Stimulated activated CD8-positive, alpha-beta memory T cell treated with anti-CD3 and anti-CD28 coated beads, Interleukin-15, amount 100 ng/mL, for 24 hours (primary cell): ENCODE data around the gene APAF1.
"Not testable (repeated sequence)": the region's sequence is repeated elsewhere in the genome, so short reads cannot be mapped to it uniquely, and the experiment has no call there.

Experiments used
- DNase-seq: peaks from one replicate; pipeline ENCODE4 v3.0.0-alpha.2; 2020; ENCODE audit warnings: low read depth

APAF1 gene, protein sequence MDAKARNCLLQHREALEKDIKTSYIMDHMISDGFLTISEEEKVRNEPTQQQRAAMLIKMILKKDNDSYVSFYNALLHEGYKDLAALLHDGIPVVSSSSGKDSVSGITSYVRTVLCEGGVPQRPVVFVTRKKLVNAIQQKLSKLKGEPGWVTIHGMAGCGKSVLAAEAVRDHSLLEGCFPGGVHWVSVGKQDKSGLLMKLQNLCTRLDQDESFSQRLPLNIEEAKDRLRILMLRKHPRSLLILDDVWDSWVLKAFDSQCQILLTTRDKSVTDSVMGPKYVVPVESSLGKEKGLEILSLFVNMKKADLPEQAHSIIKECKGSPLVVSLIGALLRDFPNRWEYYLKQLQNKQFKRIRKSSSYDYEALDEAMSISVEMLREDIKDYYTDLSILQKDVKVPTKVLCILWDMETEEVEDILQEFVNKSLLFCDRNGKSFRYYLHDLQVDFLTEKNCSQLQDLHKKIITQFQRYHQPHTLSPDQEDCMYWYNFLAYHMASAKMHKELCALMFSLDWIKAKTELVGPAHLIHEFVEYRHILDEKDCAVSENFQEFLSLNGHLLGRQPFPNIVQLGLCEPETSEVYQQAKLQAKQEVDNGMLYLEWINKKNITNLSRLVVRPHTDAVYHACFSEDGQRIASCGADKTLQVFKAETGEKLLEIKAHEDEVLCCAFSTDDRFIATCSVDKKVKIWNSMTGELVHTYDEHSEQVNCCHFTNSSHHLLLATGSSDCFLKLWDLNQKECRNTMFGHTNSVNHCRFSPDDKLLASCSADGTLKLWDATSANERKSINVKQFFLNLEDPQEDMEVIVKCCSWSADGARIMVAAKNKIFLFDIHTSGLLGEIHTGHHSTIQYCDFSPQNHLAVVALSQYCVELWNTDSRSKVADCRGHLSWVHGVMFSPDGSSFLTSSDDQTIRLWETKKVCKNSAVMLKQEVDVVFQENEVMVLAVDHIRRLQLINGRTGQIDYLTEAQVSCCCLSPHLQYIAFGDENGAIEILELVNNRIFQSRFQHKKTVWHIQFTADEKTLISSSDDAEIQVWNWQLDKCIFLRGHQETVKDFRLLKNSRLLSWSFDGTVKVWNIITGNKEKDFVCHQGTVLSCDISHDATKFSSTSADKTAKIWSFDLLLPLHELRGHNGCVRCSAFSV (N-terminal part only)

DNA sequence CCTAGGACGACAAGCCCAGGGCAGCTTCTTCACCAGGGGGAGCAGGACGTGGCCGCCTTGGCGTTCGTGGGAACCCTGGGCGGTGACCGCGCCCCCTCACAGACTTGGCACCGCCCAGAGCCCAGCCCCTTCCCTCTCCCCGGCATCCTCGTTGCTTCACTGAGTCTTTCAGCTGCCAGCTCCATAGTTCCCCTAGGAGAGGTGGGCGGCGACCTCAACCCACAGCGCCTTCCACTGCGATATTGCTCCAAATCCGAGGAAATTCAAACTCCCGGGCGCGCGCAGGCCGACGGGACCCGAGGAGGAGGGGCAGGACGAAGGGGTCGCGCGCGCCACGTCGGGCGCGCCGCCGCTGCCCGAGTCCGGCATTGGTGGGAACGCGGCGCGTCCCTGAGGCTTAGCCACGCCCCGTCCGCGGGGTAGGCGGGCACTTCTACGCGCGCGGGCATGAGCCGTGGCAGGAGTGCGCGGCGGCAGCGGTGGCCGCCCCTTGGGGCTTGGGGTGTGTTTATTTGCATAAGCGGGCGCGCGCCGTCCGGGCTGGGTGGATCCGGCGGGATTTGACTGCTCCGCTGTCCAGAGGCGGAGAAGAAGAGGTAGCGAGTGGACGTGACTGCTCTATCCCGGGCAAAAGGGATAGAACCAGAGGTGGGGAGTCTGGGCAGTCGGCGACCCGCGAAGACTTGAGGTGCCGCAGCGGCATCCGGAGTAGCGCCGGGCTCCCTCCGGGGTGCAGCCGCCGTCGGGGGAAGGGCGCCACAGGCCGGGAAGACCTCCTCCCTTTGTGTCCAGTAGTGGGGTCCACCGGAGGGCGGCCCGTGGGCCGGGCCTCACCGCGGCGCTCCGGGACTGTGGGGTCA lies at the start of gene APAF1, which contains the start of gene IKBIP:
APAF1 (plus strand) TSS at position 579 of the 860 bp plus-strand sequence. CDS start 3,070 bp downstream, outside the sequence.
IKBIP (minus strand) TSS at position 77 of the 860 bp plus-strand sequence. CDS start 87 bp downstream, outside the sequence.
- DNase-seq = peak; percentile 92

DNA sequence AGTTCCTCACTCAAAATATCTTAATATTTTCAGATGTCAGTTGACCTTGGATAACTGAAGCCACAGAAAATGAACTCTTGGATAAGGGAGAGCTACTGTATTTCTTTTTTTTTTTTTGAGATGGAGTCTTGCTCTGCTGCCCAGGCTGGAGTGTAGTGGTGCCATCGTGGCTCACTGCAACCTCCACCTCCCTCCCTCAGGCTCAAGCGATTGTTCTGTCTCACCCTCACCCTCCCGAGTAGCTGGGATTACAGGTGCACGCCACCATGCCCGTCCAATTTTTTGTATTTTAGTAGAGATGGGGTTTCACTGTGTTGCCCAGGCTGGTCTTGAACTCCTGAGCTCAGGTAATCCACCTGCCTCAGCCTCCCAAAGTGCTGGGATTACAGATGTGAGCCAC lies 47.8 kb upstream of the APAF1 start:
- not testable (repeated sequence) for DNase-seq

DNA sequence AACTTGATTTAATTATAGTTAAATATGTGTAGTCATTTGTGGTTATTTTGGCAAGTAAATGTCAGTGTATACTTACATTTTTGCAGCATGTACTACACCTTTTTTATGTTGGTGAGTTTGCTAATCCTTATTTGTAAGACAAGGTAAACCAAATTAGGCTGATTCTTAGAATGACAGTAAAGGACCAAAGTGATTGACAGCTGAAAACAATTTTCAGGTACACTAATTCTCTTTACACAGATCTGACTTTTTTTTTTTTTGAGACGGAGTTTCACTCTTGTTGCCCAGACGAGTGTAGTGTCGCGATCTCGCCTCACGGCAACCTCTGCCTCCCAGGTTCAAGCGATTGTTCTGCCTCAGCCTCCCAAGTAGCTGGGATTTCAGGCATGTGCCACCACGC lies 43.2 kb upstream of the APAF1 start:
- no peak for DNase-seq

DNA sequence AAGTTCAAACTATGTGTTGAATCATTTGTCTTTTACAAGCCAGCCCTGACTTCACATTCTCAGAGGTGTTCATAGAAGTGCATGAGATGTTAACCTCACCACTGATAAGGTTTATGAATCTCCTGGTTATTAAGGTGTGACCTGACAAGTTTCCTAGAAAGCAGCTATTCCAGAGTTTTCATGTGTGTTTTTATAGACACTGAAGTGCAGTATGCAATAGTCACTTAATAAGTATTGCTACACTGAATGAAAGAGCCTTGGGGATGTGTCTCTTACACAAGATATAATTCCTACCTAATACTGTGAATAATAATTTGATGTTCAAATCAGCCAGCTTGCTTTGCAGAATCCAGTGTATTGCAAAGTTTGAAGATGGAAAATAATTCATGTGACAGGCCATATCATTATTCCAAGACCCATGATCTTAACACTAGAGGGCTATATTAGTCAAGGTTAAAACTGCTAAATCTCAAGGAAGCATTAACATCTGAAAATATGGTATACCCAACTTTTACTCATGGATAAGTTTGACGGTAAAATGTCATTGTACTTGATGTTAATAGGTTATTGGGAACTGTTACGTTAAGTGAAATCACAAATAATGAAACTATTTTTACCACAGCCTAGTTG lies 38.6 kb upstream of the APAF1 start:
- DNase-seq = no peak

DNA sequence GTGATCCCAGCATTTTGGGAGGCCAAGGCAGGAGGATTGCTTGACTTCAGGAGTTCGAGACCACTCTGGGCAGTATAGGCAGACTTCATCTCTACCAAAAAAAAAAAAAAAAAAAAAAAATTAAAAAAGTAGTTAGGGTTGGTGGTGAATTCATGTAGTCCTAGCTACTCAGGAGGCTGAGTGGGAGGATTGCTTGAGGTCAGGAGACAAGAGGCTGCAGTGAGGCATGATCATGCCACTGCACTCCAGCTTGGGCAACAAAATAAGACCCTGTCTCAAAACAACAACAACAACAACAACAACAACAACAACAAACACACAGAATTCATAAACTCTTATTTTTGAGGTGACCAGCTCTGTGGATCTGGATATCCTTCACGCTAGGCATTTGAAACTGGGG lies 34.5 kb upstream of the APAF1 start:
- no peak for DNase-seq

DNA sequence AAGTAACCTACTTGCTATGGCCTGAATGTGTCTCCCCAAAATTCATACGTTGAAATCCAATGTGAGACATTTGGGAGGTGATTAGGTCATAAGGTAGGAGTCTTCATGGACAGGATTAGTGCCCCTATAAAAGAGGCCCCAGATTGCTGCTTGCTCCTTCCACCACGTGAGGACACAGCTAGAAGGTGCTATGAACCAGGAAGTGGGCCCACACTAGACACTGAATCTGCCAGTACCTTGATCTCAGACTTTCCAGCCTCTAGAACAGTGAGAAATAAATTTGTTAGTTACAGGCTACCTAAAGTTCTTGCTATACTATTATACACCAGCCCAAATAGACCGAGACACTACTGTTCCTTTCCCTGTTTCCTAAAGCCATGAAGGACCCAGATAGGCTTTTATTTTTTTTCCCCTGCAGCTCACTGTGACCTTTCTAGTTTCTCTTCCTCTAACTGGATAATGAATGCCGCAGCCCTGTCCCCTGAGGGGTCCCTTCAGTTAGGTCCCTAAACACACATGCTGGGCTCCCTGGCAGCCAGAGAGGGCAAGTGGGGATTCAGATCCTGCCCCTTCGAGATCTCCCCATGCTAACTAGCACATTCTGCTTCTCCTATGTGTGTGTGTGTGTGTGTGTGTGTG lies 32.3 kb upstream of the APAF1 start:
- DNase-seq = no peak

DNA sequence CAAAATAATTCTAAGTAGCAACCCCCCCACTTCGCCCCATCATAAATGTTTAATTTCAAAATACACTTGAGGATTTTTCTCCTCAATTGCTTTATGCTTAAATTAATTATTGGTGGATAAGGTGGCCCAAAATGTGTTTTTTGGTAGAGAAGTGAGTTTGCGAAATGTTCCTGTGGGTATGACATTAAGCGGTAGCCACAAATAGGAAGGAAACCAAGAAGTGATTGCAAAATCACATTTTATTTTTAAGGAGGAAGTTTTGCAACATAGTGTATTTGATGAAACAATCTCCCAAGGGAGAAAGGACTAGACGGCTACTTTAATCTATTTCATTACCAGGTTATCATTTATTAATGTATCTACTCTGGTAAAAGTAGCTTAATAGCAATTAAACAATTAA lies 26.1 kb upstream of the APAF1 start:
- no peak for DNase-seq

DNA sequence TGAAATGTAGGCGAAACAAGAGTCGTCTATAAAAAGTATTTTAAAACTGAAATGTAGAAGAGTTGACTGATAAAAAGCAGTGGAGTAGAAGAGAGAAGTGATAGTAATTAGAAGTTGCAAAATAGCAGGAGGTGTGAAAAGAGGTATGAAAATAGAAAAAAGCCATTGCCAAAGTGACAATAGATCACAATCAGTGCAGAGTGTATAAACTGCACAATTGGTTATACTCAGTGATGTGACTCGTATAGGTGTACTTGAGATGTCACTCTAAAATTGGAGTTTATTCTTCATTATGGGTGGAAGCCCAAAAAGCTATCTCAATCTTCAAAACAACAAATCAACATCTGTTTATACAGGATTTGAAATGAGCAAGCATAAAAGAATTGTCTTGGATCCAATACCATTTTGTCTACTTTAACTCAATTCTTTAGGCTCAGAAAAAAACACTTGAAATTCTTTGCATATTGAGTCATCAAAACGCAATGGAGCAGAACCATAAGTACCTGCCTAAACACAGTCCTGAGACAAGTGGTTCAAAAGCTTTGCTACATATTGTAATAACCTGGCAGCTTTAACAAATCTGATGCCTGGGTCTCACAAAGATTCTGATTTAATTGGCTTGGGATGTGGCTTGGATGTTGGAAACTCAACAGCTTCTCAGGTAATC lies 9.3 kb upstream of the APAF1 start:
- no peak for DNase-seq

DNA sequence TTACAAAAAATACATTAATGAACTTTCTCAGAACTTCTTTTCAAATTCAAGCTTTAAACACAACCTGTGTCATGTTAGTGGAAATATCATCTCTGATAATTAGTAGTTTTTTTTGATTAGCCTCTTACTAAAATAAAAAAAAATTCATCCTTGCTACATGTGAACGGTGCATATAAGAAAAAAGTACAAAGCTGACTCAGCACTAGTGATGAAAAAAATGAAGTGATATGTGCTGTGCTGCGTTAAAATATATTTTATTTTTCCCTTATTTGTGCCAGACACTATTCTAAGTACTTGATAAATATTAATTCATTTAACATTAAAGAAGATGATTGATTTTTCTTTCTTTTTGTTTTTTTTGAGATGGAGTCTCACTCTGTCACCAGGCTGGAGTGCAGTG lies 8.0 kb upstream of the APAF1 start:
- DNase-seq = no peak

DNA sequence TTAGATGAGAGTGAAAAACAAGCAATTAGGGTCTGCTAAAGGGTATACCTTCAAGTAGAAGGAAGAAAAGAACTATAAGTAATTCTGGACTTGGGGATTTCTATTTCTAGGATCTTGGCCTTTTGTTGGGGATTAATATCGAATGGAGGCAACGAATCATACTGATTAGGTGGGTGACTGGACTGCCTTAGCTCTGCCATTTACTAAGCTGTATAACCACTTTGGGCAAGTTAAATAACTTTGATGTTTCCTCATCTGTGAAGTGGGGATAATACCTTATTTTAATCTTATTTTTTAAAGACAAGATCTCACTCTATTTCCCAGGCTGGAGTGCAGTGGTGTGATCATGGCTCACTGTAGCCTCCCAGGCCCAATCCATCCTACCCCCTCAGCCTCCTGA lies 7.1 kb upstream of the APAF1 start:
- DNase-seq = no peak

DNA sequence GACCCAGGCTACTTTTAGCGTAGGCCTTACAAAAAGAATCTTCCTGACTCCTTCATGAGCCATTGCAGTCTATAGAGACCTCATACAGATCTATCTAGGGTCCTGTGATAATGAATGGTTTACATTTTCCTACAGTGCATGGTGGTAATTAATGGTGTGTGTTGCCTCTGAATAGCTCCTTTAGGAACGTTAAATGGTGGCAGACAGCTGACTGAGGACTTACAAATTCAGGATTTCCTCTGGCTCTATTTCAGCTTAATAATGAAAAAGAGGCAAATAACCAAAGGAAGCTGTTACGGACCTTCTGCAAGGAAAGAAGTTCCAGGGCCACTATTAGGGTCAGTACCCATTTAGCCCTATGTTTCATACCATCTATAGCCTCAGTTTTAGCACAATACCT lies 5.6 kb upstream of the APAF1 start:
- no peak for DNase-seq

DNA sequence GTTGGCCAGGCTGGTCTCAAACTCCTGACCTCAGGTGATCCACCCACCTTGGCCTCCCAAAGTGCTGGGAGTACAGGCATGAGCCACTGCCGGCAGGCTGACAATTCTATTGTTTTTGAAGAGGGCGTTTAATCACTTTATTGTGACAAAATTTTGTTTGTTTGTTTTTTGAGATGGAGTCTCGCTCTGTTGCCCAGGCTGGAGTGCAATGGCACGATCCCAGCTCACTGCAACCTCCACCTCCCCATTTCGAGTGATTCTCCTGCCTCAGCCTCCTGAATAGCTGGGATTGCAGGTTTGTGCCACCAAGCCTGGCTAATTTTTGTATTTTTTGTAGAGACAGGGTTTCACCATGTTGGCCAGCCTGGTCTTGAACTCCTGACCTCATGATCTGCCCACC lies 2.3 kb upstream of the APAF1 start:
- DNase-seq = not testable (repeated sequence)

DNA sequence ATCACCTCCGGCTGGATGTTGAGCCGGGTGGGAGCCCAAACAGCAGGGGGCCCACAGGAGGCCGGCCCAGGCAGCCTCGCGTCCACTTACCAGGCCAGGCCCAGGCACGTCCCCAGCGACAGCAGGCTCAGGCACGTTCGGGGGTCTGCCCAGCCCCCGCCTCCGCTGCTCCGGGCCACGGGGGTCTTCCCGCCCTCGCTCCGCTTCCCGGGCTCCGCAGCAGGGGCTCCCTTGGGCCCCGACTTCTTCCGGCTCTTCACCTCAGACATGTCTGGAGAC lies 718 bp upstream of the APAF1 start:
- DNase-seq = no peak

DNA sequence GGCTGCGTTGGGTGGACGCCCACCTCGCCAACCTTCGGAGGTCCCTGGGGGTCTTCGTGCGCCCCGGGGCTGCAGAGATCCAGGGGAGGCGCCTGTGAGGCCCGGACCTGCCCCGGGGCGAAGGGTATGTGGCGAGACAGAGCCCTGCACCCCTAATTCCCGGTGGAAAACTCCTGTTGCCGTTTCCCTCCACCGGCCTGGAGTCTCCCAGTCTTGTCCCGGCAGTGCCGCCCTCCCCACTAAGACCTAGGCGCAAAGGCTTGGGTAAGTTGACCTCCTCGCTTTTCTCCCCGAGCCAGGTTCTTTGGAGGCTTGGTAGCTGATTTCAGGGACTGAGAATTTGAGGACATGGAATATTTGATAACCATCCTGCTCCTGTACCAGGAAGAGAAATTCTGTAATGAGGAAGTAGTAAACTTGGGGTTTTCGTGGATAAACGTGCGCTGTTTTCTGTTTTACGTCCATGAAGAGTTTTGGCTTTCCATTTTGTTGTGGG lies 530 bp downstream of the APAF1 start:
- DNase-seq = no peak

DNA sequence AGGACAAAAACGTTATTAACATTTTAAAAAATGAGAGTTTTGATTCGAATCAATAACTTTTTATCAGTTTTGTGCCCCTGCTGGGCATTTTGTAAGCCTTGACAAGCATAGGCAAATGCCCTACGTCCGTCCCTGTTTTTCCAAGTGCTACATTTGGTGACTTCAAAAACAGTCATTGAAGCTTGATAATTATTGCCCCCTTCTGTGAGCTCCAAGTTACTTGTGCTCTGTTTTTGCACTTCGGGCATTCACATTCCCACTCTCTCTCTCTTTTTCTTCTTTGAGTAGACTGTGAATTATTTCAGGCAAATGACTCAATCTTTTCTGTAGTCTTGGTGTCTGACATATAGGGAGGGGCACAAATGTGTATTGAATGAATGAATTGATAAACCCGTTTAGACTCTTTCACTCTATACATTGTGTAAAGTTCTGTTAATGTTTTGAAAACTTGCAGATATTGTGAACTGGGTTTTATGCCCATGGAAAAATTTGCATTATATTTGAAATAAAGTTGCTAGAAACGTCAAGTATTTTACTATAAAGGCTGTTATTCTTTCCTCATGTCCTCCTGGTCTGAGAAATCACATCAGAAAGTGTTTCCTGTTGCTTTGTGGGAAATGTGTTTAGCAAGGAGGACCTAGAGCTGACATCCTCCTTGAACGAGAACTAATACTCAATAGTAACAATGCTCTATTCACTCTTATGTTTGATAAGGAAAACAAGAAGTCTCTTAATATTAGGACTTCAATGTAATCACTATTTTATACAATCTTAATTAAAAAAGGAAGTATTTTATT lies 1.4 kb downstream of the APAF1 start:
- DNase-seq = no peak

DNA sequence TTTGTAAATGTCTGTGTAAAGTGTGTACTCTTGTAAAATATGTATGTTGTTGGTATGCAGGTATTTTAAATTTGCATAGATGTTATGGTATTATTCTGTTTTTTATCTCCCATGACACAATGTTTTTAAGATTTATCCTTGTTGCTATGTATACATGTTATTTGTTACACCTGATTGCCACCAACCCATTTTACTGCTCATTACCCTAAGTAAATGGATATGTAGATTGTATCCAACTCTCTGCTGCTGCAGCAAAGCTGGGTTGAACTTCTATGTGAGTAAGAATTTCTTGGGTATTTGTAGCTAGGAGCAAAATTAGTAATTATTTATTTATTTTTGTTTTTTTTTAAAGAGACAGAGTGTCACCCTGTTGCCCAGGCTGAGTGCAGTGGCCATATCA lies 6.2 kb downstream of the APAF1 start:
- DNase-seq = no peak

DNA sequence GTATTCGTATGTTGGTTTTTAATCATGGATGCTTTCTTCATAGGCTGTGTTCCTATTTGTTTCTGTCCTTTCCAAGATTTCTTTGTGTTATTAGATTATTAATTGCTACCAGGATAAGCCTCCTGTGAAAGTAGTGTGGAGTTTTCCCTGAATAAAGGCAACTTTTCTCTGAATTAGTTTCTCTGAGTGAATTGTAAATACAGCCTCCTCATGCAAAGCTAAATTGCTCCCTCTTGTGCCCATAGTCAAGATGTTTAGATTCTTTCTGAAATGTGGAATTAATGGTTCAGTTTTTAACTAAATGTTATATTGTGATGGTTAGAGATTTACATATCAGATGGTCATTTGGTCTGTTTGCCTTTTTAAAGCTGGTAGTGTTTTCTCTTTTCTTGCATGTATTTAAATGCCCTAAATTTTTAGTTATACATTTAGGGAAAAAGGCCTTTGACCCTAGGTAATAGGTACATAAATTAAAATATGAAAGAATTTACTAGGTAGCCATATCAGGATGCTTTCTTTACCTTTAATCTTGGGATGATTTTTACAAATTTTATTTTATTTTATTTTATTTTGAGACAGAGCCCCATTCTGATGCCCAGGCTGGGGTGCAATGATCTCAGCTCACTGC lies 8.9 kb downstream of the APAF1 start:
- no peak for DNase-seq

DNA sequence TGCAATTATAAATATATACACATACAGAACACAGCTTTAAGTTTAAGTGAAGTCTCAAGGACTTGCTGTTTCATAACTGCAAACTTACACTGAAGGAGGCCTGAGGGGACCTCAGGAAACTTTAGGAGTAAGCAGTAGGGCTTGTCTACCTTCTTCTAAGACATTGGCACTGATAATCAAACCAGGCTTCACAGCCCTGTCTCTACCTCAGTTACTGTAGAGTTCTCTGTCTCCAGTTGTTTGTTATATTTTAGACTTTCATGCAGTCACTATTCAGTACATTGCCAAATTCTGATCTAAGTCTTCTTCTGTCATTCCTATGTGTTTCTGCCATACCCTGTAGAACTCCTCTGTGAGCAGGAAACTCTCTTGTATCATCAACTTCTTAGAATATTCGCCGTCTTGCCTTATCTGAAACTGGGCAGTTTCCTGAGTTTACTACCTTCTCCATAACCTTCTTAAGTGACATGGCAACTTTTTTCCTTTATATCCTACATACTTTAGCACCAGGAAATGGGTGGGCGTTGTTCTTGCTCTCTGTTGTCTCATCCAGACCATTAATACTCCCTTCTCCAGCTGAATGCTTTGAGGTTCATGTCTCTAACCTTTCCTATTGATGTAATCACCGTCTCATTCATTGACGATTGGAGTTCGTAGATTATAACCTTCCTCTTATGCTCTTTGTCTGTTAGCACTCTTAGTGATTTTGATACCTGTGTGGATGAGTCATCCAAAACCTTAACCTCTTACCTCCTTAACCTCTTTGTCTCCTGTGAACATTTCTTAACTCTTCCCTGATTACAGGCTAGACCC lies 11.4 kb downstream of the APAF1 start:
- DNase-seq = no peak
